Effector memory CD4-positive, alpha-beta T cell (primary cell): ENCODE data around the gene LCP2.

Source experiments
- DNase-seq, 3 donors: peaks; one replicate each; pipeline ENCODE4 v3.0.0-alpha.2; 2020
- H3K27ac ChIP-seq: 2 replicates; pipeline ENCODE4 v1.7.0; 2013; ENCODE audit warnings: mild to moderate bottlenecking, low read length, moderate library complexity; ENCODE audit not compliant: insufficient read depth, poor library complexity, severe bottlenecking
- H3K27me3 ChIP-seq: replicated peaks from 2 replicates; pipeline ENCODE4 v1.7.0; 2013; ENCODE audit warnings: mild to moderate bottlenecking, low read length; ENCODE audit not compliant: insufficient read depth, control insufficient read depth, poor library complexity, severe bottlenecking
- H3K36me3 ChIP-seq: 2 replicates; pipeline ENCODE4 v1.7.0; 2013; ENCODE audit warnings: mild to moderate bottlenecking, low read length, moderate library complexity; ENCODE audit not compliant: control insufficient read depth, insufficient read depth
- H3K4me1 ChIP-seq: 2 replicates; pipeline ENCODE4 v1.7.0; 2013; ENCODE audit warnings: low read length, mild to moderate bottlenecking; ENCODE audit not compliant: control insufficient read depth, insufficient read depth, poor library complexity, severe bottlenecking
- H3K4me3 ChIP-seq: 2 replicates; pipeline ENCODE4 v1.7.0; 2013; ENCODE audit warnings: low read length, low read depth, mild to moderate bottlenecking; ENCODE audit not compliant: insufficient read depth, poor library complexity, severe bottlenecking
- H3K9me3 ChIP-seq: 2 replicates; pipeline ENCODE4 v1.7.0; 2013; ENCODE audit warnings: mild to moderate bottlenecking, low read length, moderate library complexity; ENCODE audit not compliant: control insufficient read depth

Gene LCP2

DNA sequence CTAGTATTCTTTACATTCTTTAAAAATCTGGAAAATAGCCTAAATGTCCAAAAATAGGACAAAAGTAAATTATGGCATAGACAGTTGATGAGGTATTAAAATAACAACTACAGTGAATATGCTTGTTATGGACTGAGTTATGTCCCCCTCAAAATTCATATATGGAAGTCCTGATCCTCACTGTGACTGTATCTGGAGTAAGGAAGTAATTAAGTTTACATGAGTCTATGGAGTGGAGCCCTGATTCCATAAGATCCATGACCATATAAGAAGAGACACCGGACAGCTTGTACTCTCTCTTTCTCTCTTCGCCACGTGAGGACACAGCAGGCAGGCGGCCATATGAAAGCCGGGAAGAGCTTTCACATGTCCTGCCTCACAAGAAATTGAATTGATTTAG, 93.4 kb downstream of the LCP2 start:
- H3K4me3 ChIP-seq: no peak overlapping the region
- H3K4me1 ChIP-seq: no peaks in the 10 kb centered on the region
- H3K9me3 ChIP-seq: no peaks in the 10 kb centered on the region
- no peak overlapping the region for H3K27ac ChIP-seq
- H3K27me3 ChIP-seq: peaks cover 3% of the 10 kb centered on the region
- no peak for DNase-seq
- H3K36me3 ChIP-seq: no peaks in the 10 kb centered on the region

DNA sequence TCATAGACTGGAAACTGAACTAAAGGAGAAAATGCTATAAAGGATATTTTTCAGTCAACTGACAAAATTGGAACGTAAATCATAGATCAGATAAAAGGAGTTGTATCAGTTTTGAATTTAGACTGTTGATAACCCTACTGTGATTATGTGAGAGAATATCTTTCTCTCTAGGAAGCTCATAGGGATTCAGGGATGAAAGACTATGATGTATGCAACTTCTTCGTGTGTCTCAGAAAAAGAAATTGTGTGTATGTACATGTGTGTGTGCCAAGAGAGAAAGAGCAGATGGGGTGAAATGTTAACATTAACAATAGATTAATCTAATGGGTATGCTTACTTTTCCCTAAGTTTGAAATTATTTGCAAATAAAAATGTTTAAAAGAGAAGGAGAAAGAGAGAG, 95.5 kb downstream of the LCP2 start:
- H3K36me3 ChIP-seq: no peaks in the 10 kb centered on the region
- H3K4me3 ChIP-seq: no peak overlapping the region
- no peaks in the 10 kb centered on the region for H3K4me1 ChIP-seq
- peaks cover 3% of the 10 kb centered on the region for H3K27me3 ChIP-seq
- no peak overlapping the region for H3K27ac ChIP-seq
- no peak for DNase-seq
- H3K9me3 ChIP-seq: no peaks in the 10 kb centered on the region

DNA sequence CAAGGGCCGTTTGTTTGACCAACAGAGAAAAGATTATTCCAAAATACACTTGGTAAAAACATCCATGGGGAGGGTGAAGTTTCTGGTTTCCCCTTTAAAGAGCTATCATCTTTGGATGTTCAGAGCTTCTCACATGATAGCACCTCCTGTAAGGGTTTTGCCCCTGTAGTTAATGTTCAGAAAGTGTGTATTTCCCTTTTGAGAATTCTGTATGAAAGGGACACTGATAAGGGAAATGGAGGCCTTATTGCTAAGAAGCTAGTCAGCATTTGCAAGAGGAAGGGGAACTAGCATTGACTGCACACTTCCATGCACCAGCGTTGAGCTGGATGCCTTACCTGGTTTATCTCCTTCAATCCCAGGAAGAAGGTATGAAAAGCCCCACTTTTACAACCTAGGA, 96.3 kb downstream of the LCP2 start:
- H3K9me3 ChIP-seq: no peaks in the 10 kb centered on the region
- H3K27me3 ChIP-seq: peaks cover 1% of the 10 kb centered on the region
- no peak for DNase-seq
- H3K36me3 ChIP-seq: no peaks in the 10 kb centered on the region
- no peak overlapping the region for H3K27ac ChIP-seq
- H3K4me1 ChIP-seq: no peaks in the 10 kb centered on the region
- H3K4me3 ChIP-seq: no peak overlapping the region

DNA sequence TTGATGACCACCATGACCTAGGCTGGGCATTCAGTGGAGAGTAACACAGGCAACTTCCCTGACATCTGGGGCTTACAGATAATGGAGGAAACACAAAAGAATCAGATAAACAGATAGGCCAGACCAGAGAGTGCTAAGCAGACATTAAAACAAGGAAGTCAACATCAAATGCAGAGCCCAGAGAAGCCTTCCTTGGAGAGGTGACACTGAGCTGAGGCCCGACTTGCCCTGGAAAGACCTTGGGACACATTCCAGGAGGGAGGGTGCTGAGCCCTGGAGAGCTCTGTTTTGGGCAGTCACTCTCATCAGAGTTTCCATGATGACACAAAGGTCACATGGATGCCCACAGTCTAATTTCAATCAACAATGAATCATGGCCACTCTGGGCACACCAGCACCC, 96.7 kb downstream of the LCP2 start:
- no peaks in the 10 kb centered on the region for H3K27me3 ChIP-seq
- H3K9me3 ChIP-seq: no peaks in the 10 kb centered on the region
- no peak for DNase-seq
- no peaks in the 10 kb centered on the region for H3K4me1 ChIP-seq
- no peaks in the 10 kb centered on the region for H3K36me3 ChIP-seq
- no peak overlapping the region for H3K27ac ChIP-seq
- no peak overlapping the region for H3K4me3 ChIP-seq
